HepG2 (cell line): ENCODE data around the gene DCTN1. TPM values are rescaled to one million over a fixed set of nuclear protein-coding genes. Genes with fewer than 3 reads are reported as not detected.

Experiments
- CC2D1A ChIP-seq: sonication (generic); formaldehyde crosslinking; IDR thresholded peaks from 2 replicates; pipeline ENCODE4 v1.8.1; 2023; ENCODE audit warnings: mild to moderate bottlenecking, missing genetic modification reagents
- EED ChIP-seq: sonication (generic); formaldehyde crosslinking; IDR thresholded peaks from 2 replicates; pipeline ENCODE4 v1.5.0; 2020; ENCODE audit warnings: mild to moderate bottlenecking, missing genetic modification reagents
- FOSL2 ChIP-seq: sonication (generic); formaldehyde crosslinking; IDR thresholded peaks from 2 replicates; pipeline ENCODE4 v1.4.0; 2020; ENCODE audit warnings: missing genetic modification reagents
- KLF12 ChIP-seq: sonication (generic); formaldehyde crosslinking; IDR thresholded peaks from 2 replicates; pipeline ENCODE4 v1.4.0; 2020; ENCODE audit warnings: missing genetic modification reagents, borderline replicate concordance
- RBFOX2 ChIP-seq: fragments of 200-400 bp; formaldehyde crosslinking; IDR thresholded peaks from 2 replicates; pipeline ENCODE4 v1.6.1; 2017; ENCODE audit warnings: low read depth, mild to moderate bottlenecking, low read length
- TBL1XR1 ChIP-seq: fragments of 150-350 bp; IDR thresholded peaks from 2 replicates; pipeline ENCODE4 v1.6.1; 2014; ENCODE audit warnings: borderline replicate concordance, low read length; ENCODE audit not compliant: partially characterized antibody
- ZFAT ChIP-seq: sonication (generic); formaldehyde crosslinking; conservative IDR thresholded peaks from 2 replicates; pipeline ENCODE4 v1.8.1; 2023; ENCODE audit warnings: missing genetic modification reagents, inconsistent platforms
- ZNF224 ChIP-seq: sonication (generic); formaldehyde crosslinking; IDR thresholded peaks from 2 replicates; pipeline ENCODE4 v1.5.0; 2020; ENCODE audit warnings: mild to moderate bottlenecking, missing genetic modification reagents
- ZNF230 ChIP-seq: sonication (generic); formaldehyde crosslinking; IDR thresholded peaks from 2 replicates; pipeline ENCODE4 v1.4.0; 2020; ENCODE audit warnings: mild to moderate bottlenecking, missing genetic modification reagents
- ZNF33A ChIP-seq: sonication (generic); formaldehyde crosslinking; IDR thresholded peaks from 2 replicates; pipeline ENCODE4 v1.5.1; 2020; ENCODE audit warnings: missing genetic modification reagents, mild to moderate bottlenecking, moderate library complexity, borderline replicate concordance
- ZNF451 ChIP-seq: sonication (generic); formaldehyde crosslinking; IDR thresholded peaks from 2 replicates; pipeline ENCODE4 v1.5.0; 2020; ENCODE audit warnings: mild to moderate bottlenecking, missing genetic modification reagents
- ZNF598 ChIP-seq: sonication (generic); formaldehyde crosslinking; IDR thresholded peaks from 2 replicates; pipeline ENCODE4 v1.5.1; 2020; ENCODE audit warnings: mild to moderate bottlenecking, missing genetic modification reagents, borderline replicate concordance
- ZNF841 ChIP-seq: sonication (generic); formaldehyde crosslinking; IDR thresholded peaks from 2 replicates; pipeline ENCODE4 v1.8.1; 2023; ENCODE audit warnings: missing genetic modification reagents, borderline replicate concordance
- polyA plus RNA-seq, 8 experiments: library from polyadenylated mRNA; depleted of rRNA in 3 of 8; stranded (reverse) in 7 of 8; unstranded in 1 of 8; fragments of >200 nt; fragmentation: Illumina TruSeq in 4 of 8; extraction: Trizol in 4 of 8; gene quantifications; 2 replicates each; pipeline versions ENCODE4 v1.2.1 to v1.2.3, GENCODE V29; 2011 to 2016; ENCODE audit warnings: low read depth in 4 of 8, missing spikeins in 1 of 8, mixed read lengths in 1 of 8; ENCODE audit not compliant: insufficient read depth in 1 of 8
- total RNA-seq, 5 experiments: library from RNA; depleted of rRNA; stranded (reverse); fragments of >200 nt; fragmentation: Illumina TruSeq; extraction: Trizol; gene quantifications; 2 replicates each; pipeline ENCODE4 v1.2.3, GENCODE V29; 2016; ENCODE audit warnings: low read depth in 1 of 5
- TF ChIP-seq, protein P1 (sequence below): sonication (generic); formaldehyde crosslinking; IDR thresholded peaks from 2 replicates; pipeline ENCODE4 v1.4.0; 2020; ENCODE audit warnings: missing genetic modification reagents
- TF ChIP-seq, protein P2 (sequence below): sonication (generic); formaldehyde crosslinking; IDR thresholded peaks from 2 replicates; pipeline ENCODE4 v1.4.0; 2020; ENCODE audit warnings: missing genetic modification reagents
- TF ChIP-seq, protein P3 (sequence below): sonication (generic); formaldehyde crosslinking; IDR thresholded peaks from 2 replicates; pipeline ENCODE4 v1.5.1; 2020; ENCODE audit warnings: missing genetic modification reagents, mild to moderate bottlenecking, borderline replicate concordance
- TF ChIP-seq, protein P4 (sequence below): sonication (generic); formaldehyde crosslinking; IDR thresholded peaks from 2 replicates; pipeline ENCODE4 v1.4.0; 2020; ENCODE audit warnings: missing genetic modification reagents
- TF ChIP-seq, protein P5 (sequence below): sonication (generic); formaldehyde crosslinking; IDR thresholded peaks from 2 replicates; pipeline ENCODE4 v1.4.0; 2020; ENCODE audit warnings: missing genetic modification reagents
- TF ChIP-seq, protein P6 (sequence below): sonication (generic); formaldehyde crosslinking; IDR thresholded peaks from 2 replicates; pipeline ENCODE4 v1.5.0; 2020; ENCODE audit warnings: mild to moderate bottlenecking, missing genetic modification reagents

The DCTN1 gene
- total and polyA plus RNA-seq, 2 of the 13 experiments (the other 11 are each of a cell fraction or from before 2014, with no cell fraction given), result 73.2 to 122 TPM

DNA sequence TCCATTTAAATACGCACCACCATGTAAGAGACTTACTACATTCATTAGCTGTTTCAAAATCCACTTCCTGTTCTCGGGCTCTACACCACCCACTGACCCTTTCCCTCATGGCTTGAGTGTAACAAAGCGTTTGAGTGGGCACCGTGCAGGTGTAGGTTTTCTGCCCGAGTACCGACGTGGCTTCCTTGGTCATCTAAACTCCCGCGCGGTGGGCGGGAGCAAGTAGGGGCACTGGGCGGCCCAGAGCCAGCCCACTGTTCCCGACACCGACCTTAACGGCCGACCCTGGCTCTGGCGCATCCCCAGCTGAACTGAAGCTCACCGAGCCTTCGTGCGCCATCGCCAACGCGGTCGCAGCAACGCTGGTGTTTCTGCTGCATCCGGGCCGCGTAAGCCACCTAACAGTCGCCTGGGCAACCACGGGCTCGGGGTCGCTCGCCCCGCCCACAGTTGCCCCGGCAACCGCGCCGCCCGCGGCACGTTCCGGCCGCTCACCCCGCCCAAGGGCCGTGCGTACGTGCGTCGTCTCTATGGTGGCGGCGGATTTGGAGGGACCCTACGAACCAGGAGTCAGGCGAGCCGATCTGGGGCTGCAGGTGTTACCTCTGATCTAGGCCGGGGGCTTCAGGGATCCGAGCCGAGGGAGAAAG, 41.2 kb upstream of the DCTN1 start, which contains the start of the genes C2orf81 and WDR54 (continued):
- TF ChIP-seq ZNF598 (CRISPR knock-in tag) (0 out of 2 replicates have a peak, but pooled peaks have one; percentile 57), EED (peak; percentile 81; the same call in 1 of the 2 replicates), ZNF230 (0 out of 2 replicates have a peak, but pooled peaks have one; percentile 56), ZNF841 (CRISPR knock-in tag) (no peak), ZNF33A (no peak), TBL1XR1 (no peak), RBFOX2 (peak; percentile 67; the same call in 1 of the 2 replicates), CC2D1A (CRISPR knock-in tag) (no peak), ZNF451 (CRISPR knock-in tag) (no peak), ZFAT (CRISPR knock-in tag) (no peak), FOSL2 (CRISPR knock-in tag) (peak; percentile 31; the same call in 1 of the 2 replicates), ZNF224 (CRISPR knock-in tag) (no peak), KLF12 (CRISPR knock-in tag) (no peak)
- TF ChIP-seq, protein P1, sequence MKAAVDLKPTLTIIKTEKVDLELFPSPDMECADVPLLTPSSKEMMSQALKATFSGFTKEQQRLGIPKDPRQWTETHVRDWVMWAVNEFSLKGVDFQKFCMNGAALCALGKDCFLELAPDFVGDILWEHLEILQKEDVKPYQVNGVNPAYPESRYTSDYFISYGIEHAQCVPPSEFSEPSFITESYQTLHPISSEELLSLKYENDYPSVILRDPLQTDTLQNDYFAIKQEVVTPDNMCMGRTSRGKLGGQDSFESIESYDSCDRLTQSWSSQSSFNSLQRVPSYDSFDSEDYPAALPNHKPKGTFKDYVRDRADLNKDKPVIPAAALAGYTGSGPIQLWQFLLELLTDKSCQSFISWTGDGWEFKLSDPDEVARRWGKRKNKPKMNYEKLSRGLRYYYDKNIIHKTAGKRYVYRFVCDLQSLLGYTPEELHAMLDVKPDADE (CRISPR knock-in tag), result no peak
- TF ChIP-seq, protein P2, sequence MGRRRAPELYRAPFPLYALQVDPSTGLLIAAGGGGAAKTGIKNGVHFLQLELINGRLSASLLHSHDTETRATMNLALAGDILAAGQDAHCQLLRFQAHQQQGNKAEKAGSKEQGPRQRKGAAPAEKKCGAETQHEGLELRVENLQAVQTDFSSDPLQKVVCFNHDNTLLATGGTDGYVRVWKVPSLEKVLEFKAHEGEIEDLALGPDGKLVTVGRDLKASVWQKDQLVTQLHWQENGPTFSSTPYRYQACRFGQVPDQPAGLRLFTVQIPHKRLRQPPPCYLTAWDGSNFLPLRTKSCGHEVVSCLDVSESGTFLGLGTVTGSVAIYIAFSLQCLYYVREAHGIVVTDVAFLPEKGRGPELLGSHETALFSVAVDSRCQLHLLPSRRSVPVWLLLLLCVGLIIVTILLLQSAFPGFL, result no peak
- TF ChIP-seq, protein P3, sequence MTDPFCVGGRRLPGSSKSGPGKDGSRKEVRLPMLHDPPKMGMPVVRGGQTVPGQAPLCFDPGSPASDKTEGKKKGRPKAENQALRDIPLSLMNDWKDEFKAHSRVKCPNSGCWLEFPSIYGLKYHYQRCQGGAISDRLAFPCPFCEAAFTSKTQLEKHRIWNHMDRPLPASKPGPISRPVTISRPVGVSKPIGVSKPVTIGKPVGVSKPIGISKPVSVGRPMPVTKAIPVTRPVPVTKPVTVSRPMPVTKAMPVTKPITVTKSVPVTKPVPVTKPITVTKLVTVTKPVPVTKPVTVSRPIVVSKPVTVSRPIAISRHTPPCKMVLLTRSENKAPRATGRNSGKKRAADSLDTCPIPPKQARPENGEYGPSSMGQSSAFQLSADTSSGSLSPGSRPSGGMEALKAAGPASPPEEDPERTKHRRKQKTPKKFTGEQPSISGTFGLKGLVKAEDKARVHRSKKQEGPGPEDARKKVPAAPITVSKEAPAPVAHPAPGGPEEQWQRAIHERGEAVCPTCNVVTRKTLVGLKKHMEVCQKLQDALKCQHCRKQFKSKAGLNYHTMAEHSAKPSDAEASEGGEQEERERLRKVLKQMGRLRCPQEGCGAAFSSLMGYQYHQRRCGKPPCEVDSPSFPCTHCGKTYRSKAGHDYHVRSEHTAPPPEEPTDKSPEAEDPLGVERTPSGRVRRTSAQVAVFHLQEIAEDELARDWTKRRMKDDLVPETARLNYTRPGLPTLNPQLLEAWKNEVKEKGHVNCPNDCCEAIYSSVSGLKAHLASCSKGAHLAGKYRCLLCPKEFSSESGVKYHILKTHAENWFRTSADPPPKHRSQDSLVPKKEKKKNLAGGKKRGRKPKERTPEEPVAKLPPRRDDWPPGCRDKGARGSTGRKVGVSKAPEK (CRISPR knock-in tag), result no peak
- TF ChIP-seq, protein P4, sequence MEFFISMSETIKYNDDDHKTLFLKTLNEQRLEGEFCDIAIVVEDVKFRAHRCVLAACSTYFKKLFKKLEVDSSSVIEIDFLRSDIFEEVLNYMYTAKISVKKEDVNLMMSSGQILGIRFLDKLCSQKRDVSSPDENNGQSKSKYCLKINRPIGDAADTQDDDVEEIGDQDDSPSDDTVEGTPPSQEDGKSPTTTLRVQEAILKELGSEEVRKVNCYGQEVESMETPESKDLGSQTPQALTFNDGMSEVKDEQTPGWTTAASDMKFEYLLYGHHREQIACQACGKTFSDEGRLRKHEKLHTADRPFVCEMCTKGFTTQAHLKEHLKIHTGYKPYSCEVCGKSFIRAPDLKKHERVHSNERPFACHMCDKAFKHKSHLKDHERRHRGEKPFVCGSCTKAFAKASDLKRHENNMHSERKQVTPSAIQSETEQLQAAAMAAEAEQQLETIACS (CRISPR knock-in tag), result no peak
- TF ChIP-seq, protein P5, sequence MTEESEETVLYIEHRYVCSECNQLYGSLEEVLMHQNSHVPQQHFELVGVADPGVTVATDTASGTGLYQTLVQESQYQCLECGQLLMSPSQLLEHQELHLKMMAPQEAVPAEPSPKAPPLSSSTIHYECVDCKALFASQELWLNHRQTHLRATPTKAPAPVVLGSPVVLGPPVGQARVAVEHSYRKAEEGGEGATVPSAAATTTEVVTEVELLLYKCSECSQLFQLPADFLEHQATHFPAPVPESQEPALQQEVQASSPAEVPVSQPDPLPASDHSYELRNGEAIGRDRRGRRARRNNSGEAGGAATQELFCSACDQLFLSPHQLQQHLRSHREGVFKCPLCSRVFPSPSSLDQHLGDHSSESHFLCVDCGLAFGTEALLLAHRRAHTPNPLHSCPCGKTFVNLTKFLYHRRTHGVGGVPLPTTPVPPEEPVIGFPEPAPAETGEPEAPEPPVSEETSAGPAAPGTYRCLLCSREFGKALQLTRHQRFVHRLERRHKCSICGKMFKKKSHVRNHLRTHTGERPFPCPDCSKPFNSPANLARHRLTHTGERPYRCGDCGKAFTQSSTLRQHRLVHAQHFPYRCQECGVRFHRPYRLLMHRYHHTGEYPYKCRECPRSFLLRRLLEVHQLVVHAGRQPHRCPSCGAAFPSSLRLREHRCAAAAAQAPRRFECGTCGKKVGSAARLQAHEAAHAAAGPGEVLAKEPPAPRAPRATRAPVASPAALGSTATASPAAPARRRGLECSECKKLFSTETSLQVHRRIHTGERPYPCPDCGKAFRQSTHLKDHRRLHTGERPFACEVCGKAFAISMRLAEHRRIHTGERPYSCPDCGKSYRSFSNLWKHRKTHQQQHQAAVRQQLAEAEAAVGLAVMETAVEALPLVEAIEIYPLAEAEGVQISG, result peak; percentile 98
- TF ChIP-seq, protein P6, sequence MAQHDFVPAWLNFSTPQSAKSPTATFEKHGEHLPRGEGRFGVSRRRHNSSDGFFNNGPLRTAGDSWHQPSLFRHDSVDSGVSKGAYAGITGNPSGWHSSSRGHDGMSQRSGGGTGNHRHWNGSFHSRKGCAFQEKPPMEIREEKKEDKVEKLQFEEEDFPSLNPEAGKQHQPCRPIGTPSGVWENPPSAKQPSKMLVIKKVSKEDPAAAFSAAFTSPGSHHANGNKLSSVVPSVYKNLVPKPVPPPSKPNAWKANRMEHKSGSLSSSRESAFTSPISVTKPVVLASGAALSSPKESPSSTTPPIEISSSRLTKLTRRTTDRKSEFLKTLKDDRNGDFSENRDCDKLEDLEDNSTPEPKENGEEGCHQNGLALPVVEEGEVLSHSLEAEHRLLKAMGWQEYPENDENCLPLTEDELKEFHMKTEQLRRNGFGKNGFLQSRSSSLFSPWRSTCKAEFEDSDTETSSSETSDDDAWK, result no peak
